Epithelial cell of esophagus (primary cell): Measurements from ENCODE around the gene NEK7.

Source experiments
- DNase-seq: peaks from one replicate; pipeline ENCODE4 v3.0.0; 2010; ENCODE audit warnings: low read depth
- H3K4me3 ChIP-seq: 2 replicates; pipeline ENCODE4 v1.5.1; 2011; ENCODE audit warnings: mild to moderate bottlenecking, low read length, control low read depth
- TF ChIP-seq, protein P1 (sequence below): IDR thresholded peaks from 2 replicates; pipeline ENCODE4 v1.5.1; 2011; ENCODE audit warnings: low read depth, mild to moderate bottlenecking, low read length, control low read depth, inconsistent platforms; ENCODE audit not compliant: insufficient read depth; ENCODE audit errors: missing control alignments

Gene NEK7

DNA sequence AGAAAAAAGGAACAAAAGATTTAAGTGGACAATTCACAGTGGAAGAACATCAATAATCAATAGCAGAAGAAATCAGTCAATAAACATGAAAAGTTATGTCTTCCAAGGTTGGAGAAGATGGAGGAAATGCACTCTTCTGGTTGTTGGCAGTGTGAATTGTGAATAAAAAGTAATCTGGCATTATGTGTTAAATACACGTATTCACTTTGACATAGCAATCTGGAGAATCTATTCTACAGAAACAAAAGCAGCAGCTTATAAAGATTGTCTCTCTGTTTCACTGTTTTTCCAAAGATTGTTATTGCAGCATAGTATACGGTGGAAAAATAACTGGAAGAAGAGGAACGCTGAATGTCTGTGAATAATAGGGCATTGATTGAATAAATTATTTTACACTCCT lies 169.4 kb downstream of the NEK7 start:
- no peak overlapping the region for H3K4me3 ChIP-seq
- no peak for DNase-seq
- TF ChIP-seq, protein P1, sequence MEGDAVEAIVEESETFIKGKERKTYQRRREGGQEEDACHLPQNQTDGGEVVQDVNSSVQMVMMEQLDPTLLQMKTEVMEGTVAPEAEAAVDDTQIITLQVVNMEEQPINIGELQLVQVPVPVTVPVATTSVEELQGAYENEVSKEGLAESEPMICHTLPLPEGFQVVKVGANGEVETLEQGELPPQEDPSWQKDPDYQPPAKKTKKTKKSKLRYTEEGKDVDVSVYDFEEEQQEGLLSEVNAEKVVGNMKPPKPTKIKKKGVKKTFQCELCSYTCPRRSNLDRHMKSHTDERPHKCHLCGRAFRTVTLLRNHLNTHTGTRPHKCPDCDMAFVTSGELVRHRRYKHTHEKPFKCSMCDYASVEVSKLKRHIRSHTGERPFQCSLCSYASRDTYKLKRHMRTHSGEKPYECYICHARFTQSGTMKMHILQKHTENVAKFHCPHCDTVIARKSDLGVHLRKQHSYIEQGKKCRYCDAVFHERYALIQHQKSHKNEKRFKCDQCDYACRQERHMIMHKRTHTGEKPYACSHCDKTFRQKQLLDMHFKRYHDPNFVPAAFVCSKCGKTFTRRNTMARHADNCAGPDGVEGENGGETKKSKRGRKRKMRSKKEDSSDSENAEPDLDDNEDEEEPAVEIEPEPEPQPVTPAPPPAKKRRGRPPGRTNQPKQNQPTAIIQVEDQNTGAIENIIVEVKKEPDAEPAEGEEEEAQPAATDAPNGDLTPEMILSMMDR, result no peak

DNA sequence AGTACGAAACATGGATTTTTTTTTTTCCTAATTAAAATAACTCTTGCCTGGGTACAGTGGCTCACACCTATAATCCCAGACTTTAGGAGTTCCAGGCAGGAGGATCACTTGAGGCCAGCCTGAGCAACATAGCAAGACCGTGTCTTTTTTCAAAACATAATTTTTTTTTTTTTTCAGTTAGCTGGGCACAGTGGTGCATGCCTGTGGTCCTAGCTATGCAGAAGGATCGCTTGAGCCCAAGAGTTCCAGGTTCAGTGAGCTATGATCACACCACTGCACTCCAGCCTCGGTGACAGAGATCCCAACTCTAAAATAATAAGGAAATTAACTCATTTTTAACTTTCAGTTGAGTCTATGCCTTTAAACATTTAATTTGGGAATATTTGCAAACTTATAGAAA lies 170.1 kb downstream of the NEK7 start:
- DNase-seq, result no peak
- TF ChIP-seq, protein P1, result no peak
- H3K4me3 ChIP-seq, result no peak overlapping the region

DNA sequence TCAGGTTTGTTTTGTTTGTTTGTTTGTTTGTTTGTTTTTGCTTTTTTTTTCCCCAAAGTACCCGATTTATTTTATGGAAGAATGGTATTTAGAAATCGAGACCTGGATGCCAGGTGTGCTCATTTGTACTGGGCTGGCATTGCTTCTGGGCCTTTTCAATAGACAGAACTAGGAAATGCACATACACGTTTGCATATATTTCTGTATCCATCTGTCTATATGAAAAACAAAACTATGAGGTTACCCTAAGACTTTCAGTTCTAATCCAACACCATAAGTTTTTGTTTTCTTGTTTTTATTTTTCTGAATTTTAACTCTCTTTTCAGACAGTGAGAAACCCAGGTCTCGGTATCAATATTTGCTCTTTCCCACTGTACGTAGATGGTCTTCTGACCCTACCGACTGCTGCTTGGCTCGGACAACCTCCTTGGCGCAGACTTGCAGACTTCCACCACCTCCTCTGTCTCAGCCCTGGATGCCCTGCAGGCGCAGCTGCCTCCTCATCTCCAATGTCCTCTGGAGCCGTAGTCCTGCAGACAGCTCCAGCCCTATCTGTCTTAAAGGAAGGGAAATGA lies 171.7 kb downstream of the NEK7 start:
- TF ChIP-seq, protein P1, result no peak
- no peak for DNase-seq
- no peak overlapping the region for H3K4me3 ChIP-seq

DNA sequence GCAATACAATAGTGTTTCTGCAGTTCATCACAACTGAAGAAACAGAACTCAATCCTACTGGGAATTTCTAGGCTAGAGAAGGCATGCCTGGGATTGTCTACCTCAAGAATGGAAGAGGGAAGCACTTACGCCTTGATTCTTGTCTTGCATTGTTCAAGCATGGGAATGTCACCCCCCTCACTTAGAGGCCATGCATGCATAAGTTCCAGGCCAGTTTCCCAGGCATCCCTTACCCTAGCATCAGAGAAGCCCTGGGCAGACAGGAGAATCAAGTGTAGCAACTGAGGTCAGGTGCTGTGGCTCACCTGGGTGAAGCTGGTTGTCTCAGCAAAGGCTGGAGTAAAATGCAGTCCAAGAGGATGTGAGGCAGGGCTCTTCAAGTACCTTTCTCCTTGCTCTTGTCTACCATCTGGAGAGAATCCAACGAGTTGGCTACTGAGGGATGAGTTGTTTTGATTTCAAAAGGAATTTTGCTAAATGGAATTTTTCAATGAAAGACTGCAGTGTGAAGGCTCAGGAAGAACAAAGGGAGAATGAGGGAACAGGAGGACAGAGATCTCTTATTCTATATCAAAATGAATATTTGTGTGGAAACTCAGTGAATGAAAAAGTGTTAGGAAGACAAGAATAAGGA lies 174.3 kb downstream of the NEK7 start:
- no peak overlapping the region for H3K4me3 ChIP-seq
- DNase-seq, result peak; percentile 3
- TF ChIP-seq, protein P1, result no peak

DNA sequence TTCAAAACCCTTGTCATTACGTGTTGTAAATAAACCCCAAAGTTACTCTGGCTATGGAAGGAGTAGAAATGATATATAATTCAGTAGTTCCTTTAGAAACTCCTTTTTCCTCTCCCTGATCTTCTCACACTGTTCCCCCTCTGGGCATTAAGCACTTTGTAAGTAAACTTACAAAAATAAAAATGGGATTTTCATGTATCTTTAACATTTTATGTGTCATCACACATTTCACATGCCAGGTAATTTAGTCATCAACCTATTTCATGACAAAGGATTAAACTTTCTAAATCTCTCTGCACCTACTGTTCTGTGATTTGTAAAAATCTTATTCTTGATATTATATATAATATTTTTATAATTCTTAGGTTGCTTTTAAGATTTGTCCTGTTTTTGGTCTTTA lies 176.9 kb downstream of the NEK7 start:
- DNase-seq, result peak; percentile 41
- H3K4me3 ChIP-seq, result no peak overlapping the region
- TF ChIP-seq, protein P1, result no peak

DNA sequence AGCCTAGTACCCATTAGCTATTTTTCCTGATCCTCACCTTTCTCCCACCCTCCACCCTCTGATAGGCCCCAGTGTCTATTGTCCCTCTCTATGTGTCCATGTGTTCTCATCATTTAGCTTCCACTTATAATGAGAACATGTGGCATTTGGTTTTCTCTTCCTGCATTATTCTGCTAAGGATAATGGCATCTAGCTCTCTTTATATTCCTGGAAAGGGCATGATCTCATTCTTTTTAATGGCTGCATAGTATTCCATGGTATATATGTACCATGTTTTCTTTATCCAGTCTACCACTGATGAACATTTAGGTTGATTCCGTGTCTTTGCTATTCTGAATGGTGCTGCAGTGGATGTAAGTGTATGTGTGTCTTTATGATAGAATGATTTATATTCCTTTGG lies 178.9 kb downstream of the NEK7 start:
- H3K4me3 ChIP-seq, result no peak overlapping the region
- no peak for DNase-seq
- TF ChIP-seq, protein P1, result no peak

DNA sequence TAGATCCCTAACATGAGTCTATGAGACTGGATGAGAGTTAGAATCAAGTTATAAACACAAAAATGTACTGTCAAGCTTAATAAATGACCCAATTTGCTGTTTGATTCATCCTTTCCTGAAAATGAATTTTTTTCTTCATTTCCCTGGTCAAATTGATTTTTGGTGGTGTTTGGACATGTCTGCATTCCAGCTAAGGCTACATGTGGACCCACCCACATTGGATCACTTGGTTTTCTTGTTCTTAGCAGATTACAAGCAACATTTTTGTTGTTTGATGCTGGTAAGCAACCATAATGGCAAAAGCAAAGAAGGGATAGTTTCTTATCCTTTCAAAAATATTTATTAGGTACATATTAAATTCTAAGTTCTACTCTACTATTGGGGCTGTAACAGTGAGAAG lies 181.1 kb downstream of the NEK7 start:
- H3K4me3 ChIP-seq, result no peak overlapping the region
- TF ChIP-seq, protein P1, result no peak
- DNase-seq, result peak; percentile 22
